CD8-positive, alpha-beta memory T cell (primary cell): ENCODE data around the gene PKN2. TPM values are rescaled to one million over a fixed set of nuclear protein-coding genes. Genes with fewer than 3 reads are reported as not detected.

Source experiments
- CTCF ChIA-PET: fragments of 350-600 bp; sonication (Branson Sonifier 250); formaldehyde crosslinking; loops from one replicate; lab custom pipeline; 2021; ENCODE audit warnings: antibody characterized with exemption; lab: Charles Lee
- POLR2A ChIA-PET: fragments of 350-600 bp; sonication (Branson Sonifier 250); formaldehyde crosslinking; loops from one replicate; lab custom pipeline; 2021; ENCODE audit warnings: antibody characterized with exemption; lab: Charles Lee
- DNase-seq, 5 donors: peaks; one replicate each; pipeline versions ENCODE4 v3.0.0 to v3.0.0-alpha.2; 2020 to 2022; ENCODE audit warnings: mixed read lengths in 1 of 5
- H3K27ac ChIP-seq: one replicate; pipeline ENCODE4 v1.7.0; 2013; ENCODE audit warnings: low read depth, mild to moderate bottlenecking, low read length, moderate library complexity
- H3K27me3 ChIP-seq: 2 replicates; pipeline ENCODE4 v1.7.0; 2013; ENCODE audit warnings: low read length, mild to moderate bottlenecking; ENCODE audit not compliant: insufficient read depth, poor library complexity, severe bottlenecking
- H3K36me3 ChIP-seq: 2 replicates; pipeline ENCODE4 v1.7.0; 2013; ENCODE audit warnings: mild to moderate bottlenecking, low read length, moderate library complexity; ENCODE audit not compliant: insufficient read depth
- H3K4me1 ChIP-seq: 2 replicates; pipeline ENCODE4 v1.7.0; 2013; ENCODE audit warnings: mild to moderate bottlenecking, low read length, moderate library complexity; ENCODE audit not compliant: insufficient read depth
- H3K4me3 ChIP-seq: 2 replicates; pipeline ENCODE4 v1.7.0; 2013; ENCODE audit warnings: mild to moderate bottlenecking, low read length
- H3K9me3 ChIP-seq: 2 replicates; pipeline ENCODE4 v1.7.0; 2013; ENCODE audit warnings: mild to moderate bottlenecking, low read length
- H3K27ac Mint-ChIP-seq, 8 donors: one replicate each; pipeline ENCODE4 v1.8.0; 2020 to 2021; ENCODE audit warnings: mixed read lengths in 8 of 8, mild to moderate bottlenecking in 6 of 8, inconsistent platforms in 3 of 8, moderate library complexity in 3 of 8
- H3K27me3 Mint-ChIP-seq, 2 donors: one replicate each; pipeline ENCODE4 v1.8.0; 2020 to 2021; ENCODE audit warnings: mixed read lengths in 2 of 2, mild to moderate bottlenecking in 1 of 2, moderate library complexity in 1 of 2
- H3K36me3 Mint-ChIP-seq, 3 donors: one replicate each; pipeline ENCODE4 v1.8.0; 2020 to 2021; ENCODE audit warnings: mixed read lengths in 3 of 3, inconsistent platforms in 1 of 3, mild to moderate bottlenecking in 1 of 3
- H3K4me1 Mint-ChIP-seq, 3 donors: one replicate each; pipeline ENCODE4 v1.8.0; 2020 to 2021; ENCODE audit warnings: mixed read lengths in 3 of 3, inconsistent platforms in 1 of 3, mild to moderate bottlenecking in 1 of 3
- H3K4me3 Mint-ChIP-seq, 7 donors: one replicate each; pipeline ENCODE4 v1.8.0; 2020 to 2021; ENCODE audit warnings: mixed read lengths in 7 of 7, mild to moderate bottlenecking in 6 of 7, moderate library complexity in 4 of 7, inconsistent platforms in 2 of 7
- H3K9me3 Mint-ChIP-seq, 5 donors: one replicate each; pipeline ENCODE4 v1.8.0; 2020 to 2022; ENCODE audit warnings: mixed read lengths in 5 of 5, mild to moderate bottlenecking in 3 of 5, moderate library complexity in 2 of 5, inconsistent platforms in 1 of 5
- polyA plus RNA-seq: library from polyadenylated mRNA; unstranded; fragments of 300-500 nt; fragmentation: Illumina TruSeq; gene quantifications from one replicate; pipeline ENCODE4 v1.2.3, GENCODE V29; 2021
- total RNA-seq, 2 experiments: library from RNA; stranded (reverse); gene quantifications; one replicate each; pipeline ENCODE4 v1.2.3, GENCODE V29; 2021

Gene PKN2
- total and polyA plus RNA-seq, 3 experiments from 2014 or later = 8.0 to 17.8 (median 14.8) TPM

- Mint-ChIP-seq H3K27ac (peak overlapping the region in 1 of 8 donors; percentile 18), H3K4me3 (no peak overlapping the region), H3K27me3 (peaks cover 0 to 1% of the 10 kb centered on the region in 2 donors), H3K4me1 (peaks cover 36 to 48% (median 45%) of the 10 kb centered on the region in 3 donors), H3K9me3 (peaks cover 17 to 28% (median 26%) of the 10 kb centered on the region in 5 donors), H3K36me3 (peaks cover 23 to 49% (median 46%) of the 10 kb centered on the region in 3 donors)
- Histone ChIP-seq H3K27ac (no peak overlapping the region), H3K27me3 (no peaks in the 10 kb centered on the region), H3K36me3 (no peaks in the 10 kb centered on the region), H3K4me1 (no peaks in the 10 kb centered on the region), H3K4me3 (no peak overlapping the region), H3K9me3 (peaks cover 5% of the 10 kb centered on the region)
- no peak for DNase-seq
- ChIA-PET POLR2A (no interaction called here), CTCF (no interaction called here)
Measured at GRCh38 chr1:88737338-88737927, 53.4 kb downstream of the PKN2 start.

GRCh38 chr1:88740784-88741183 lies 56.7 kb downstream of the PKN2 start:
- Mint-ChIP-seq H3K27me3 (peaks cover 0 to 1% of the 10 kb centered on the region in 2 donors), H3K9me3 (peaks cover 3 to 10% (median 7%) of the 10 kb centered on the region in 5 donors), H3K4me3 (no peak overlapping the region), H3K36me3 (peaks cover 21 to 50% (median 33%) of the 10 kb centered on the region in 3 donors), H3K27ac (no peak overlapping the region), H3K4me1 (peaks cover 21 to 32% (median 28%) of the 10 kb centered on the region in 3 donors)
- H3K4me3 ChIP-seq = no peak overlapping the region
- H3K9me3 ChIP-seq = peaks cover 2% of the 10 kb centered on the region
- no peaks in the 10 kb centered on the region for H3K4me1 ChIP-seq
- H3K27me3 ChIP-seq = no peaks in the 10 kb centered on the region
- DNase-seq = no peak
- ChIA-PET POLR2A (no interaction called here), CTCF (no interaction called here)
- H3K36me3 ChIP-seq = no peaks in the 10 kb centered on the region
- H3K27ac ChIP-seq = no peak overlapping the region

- Histone ChIP-seq H3K36me3 (no peaks in the 10 kb centered on the region), H3K27me3 (no peaks in the 10 kb centered on the region), H3K4me1 (no peaks in the 10 kb centered on the region), H3K27ac (no peak overlapping the region), H3K9me3 (no peaks in the 10 kb centered on the region), H3K4me3 (no peak overlapping the region)
- POLR2A ChIA-PET = no interaction called here
- CTCF ChIA-PET = no interaction called here
- H3K36me3 Mint-ChIP-seq = peaks cover 20 to 51% (median 27%) of the 10 kb centered on the region in 3 donors
- H3K27me3 Mint-ChIP-seq = no peaks in the 10 kb centered on the region
- DNase-seq = no peak
- H3K9me3 Mint-ChIP-seq = peaks cover 0 to 5% (median 3%) of the 10 kb centered on the region in 5 donors
- H3K4me1 Mint-ChIP-seq = peaks cover 20 to 30% (median 25%) of the 10 kb centered on the region in 3 donors
- H3K27ac Mint-ChIP-seq = no peak overlapping the region
- no peak overlapping the region for H3K4me3 Mint-ChIP-seq
Measured at GRCh38 chr1:88741413-88741812, 57.3 kb downstream of the PKN2 start.

- Mint-ChIP-seq H3K4me1 (peaks cover 16 to 23% (median 18%) of the 10 kb centered on the region in 3 donors), H3K9me3 (no peaks in the 10 kb centered on the region), H3K36me3 (peaks cover 18 to 52% (median 24%) of the 10 kb centered on the region in 3 donors), H3K27ac (no peak overlapping the region), H3K4me3 (no peak overlapping the region), H3K27me3 (no peaks in the 10 kb centered on the region)
- Histone ChIP-seq H3K27ac (no peak overlapping the region), H3K36me3 (no peaks in the 10 kb centered on the region), H3K27me3 (no peaks in the 10 kb centered on the region), H3K4me3 (no peak overlapping the region), H3K9me3 (no peaks in the 10 kb centered on the region), H3K4me1 (no peaks in the 10 kb centered on the region)
- CTCF ChIA-PET = no interaction called here
- DNase-seq = no peak
- POLR2A ChIA-PET = no interaction called here
Measured at GRCh38 chr1:88742531-88742930, 58.5 kb downstream of the PKN2 start.

- H3K27ac ChIP-seq = no peak overlapping the region
- H3K36me3 ChIP-seq = no peaks in the 10 kb centered on the region
- peaks cover 0 to 7% (median 4%) of the 10 kb centered on the region in 3 donors for H3K4me1 Mint-ChIP-seq
- H3K27me3 Mint-ChIP-seq = no peaks in the 10 kb centered on the region
- H3K36me3 Mint-ChIP-seq = peaks cover 16 to 44% (median 18%) of the 10 kb centered on the region in 3 donors
- no peak overlapping the region for H3K4me3 ChIP-seq
- no peaks in the 10 kb centered on the region for H3K9me3 Mint-ChIP-seq
- peak overlapping the region in 1 of 8 donors; percentile 76 for H3K27ac Mint-ChIP-seq
- no peak overlapping the region for H3K4me3 Mint-ChIP-seq
- ChIA-PET CTCF (no interaction called here), POLR2A (no interaction called here)
- no peak for DNase-seq
- no peaks in the 10 kb centered on the region for H3K27me3 ChIP-seq
- no peaks in the 10 kb centered on the region for H3K9me3 ChIP-seq
- H3K4me1 ChIP-seq = no peaks in the 10 kb centered on the region
Measured at GRCh38 chr1:88744142-88744541, 60.1 kb downstream of the PKN2 start.

GRCh38 chr1:88746916-88747315 lies 62.8 kb downstream of the PKN2 start:
- Histone ChIP-seq H3K4me3 (no peak overlapping the region), H3K9me3 (no peaks in the 10 kb centered on the region), H3K27me3 (no peaks in the 10 kb centered on the region), H3K4me1 (no peaks in the 10 kb centered on the region), H3K36me3 (no peaks in the 10 kb centered on the region), H3K27ac (no peak overlapping the region)
- Mint-ChIP-seq H3K36me3 (peaks cover 12 to 44% (median 13%) of the 10 kb centered on the region in 3 donors), H3K27me3 (no peaks in the 10 kb centered on the region), H3K27ac (no peak overlapping the region), H3K4me1 (peaks cover 3 to 18% (median 5%) of the 10 kb centered on the region in 3 donors), H3K4me3 (no peak overlapping the region), H3K9me3 (no peaks in the 10 kb centered on the region)
- CTCF ChIA-PET = no interaction called here
- no peak for DNase-seq
- POLR2A ChIA-PET = no interaction called here

GRCh38 chr1:88751714-88752113 lies 67.6 kb downstream of the PKN2 start:
- no peaks in the 10 kb centered on the region for H3K4me1 ChIP-seq
- Mint-ChIP-seq H3K4me3 (no peak overlapping the region), H3K9me3 (no peaks in the 10 kb centered on the region), H3K27me3 (no peaks in the 10 kb centered on the region), H3K27ac (peak overlapping the region in 1 of 8 donors; percentile 27), H3K36me3 (peaks cover 0 to 37% (median 7%) of the 10 kb centered on the region in 3 donors), H3K4me1 (peaks cover 3 to 30% (median 18%) of the 10 kb centered on the region in 3 donors)
- no peaks in the 10 kb centered on the region for H3K9me3 ChIP-seq
- no peak overlapping the region for H3K27ac ChIP-seq
- DNase-seq = no peak
- CTCF ChIA-PET = no interaction called here
- no peak overlapping the region for H3K4me3 ChIP-seq
- POLR2A ChIA-PET = no interaction called here
- H3K27me3 ChIP-seq = no peaks in the 10 kb centered on the region
- H3K36me3 ChIP-seq = no peaks in the 10 kb centered on the region

GRCh38 chr1:88753506-88753905 lies 69.4 kb downstream of the PKN2 start:
- Mint-ChIP-seq H3K27me3 (no peaks in the 10 kb centered on the region), H3K4me1 (peaks cover 3 to 31% (median 18%) of the 10 kb centered on the region in 3 donors), H3K27ac (peak overlapping the region in 1 of 8 donors; percentile 8), H3K36me3 (peaks cover 3 to 37% (median 9%) of the 10 kb centered on the region in 3 donors), H3K4me3 (no peak overlapping the region), H3K9me3 (no peaks in the 10 kb centered on the region)
- Histone ChIP-seq H3K27ac (no peak overlapping the region), H3K27me3 (no peaks in the 10 kb centered on the region), H3K36me3 (no peaks in the 10 kb centered on the region), H3K9me3 (no peaks in the 10 kb centered on the region), H3K4me3 (no peak overlapping the region), H3K4me1 (no peaks in the 10 kb centered on the region)
- CTCF ChIA-PET = no interaction called here
- POLR2A ChIA-PET = no interaction called here
- no peak for DNase-seq
